Activated CD4-positive, alpha-beta T cell treated with anti-CD3 and anti-CD28 coated beads for 36 hours (primary cell): Measurements from ENCODE around the gene DDN. TPM values are rescaled to one million over a fixed set of nuclear protein-coding genes. Genes with fewer than 3 reads are reported as not detected.

Experiments used
- ATAC-seq: fragments of 200-7000 bp; cut with Tn5 transposase; one replicate; pipeline ENCODE4 v1.10.0; 2021; ENCODE audit warnings: mild to moderate bottlenecking, moderate library complexity
- CTCF ChIA-PET: fragments of 350-600 bp; sonication (Branson Sonifier 250); formaldehyde crosslinking; loops from one replicate; lab custom pipeline; 2021; ENCODE audit warnings: antibody characterized with exemption; lab: Charles Lee
- POLR2A ChIA-PET: fragments of 350-600 bp; sonication (Branson Sonifier 250); formaldehyde crosslinking; loops from one replicate; lab custom pipeline; 2021; ENCODE audit warnings: antibody characterized with exemption, inconsistent platforms; lab: Charles Lee
- DNase-seq: peaks from one replicate; pipeline ENCODE4 v3.0.0-alpha.2; 2020
- H3K27ac Mint-ChIP-seq: one replicate; pipeline ENCODE4 v1.8.0; 2021; ENCODE audit warnings: mixed read lengths
- H3K27me3 Mint-ChIP-seq: one replicate; pipeline ENCODE4 v1.8.0; 2021; ENCODE audit warnings: mixed read lengths
- H3K36me3 Mint-ChIP-seq: one replicate; pipeline ENCODE4 v1.8.0; 2021; ENCODE audit warnings: low read depth, mixed read lengths
- H3K4me1 Mint-ChIP-seq: one replicate; pipeline ENCODE4 v1.8.0; 2021; ENCODE audit warnings: mixed read lengths
- H3K4me3 Mint-ChIP-seq: one replicate; pipeline ENCODE4 v1.8.0; 2021; ENCODE audit warnings: mild to moderate bottlenecking, moderate library complexity, mixed read lengths
- H3K9me3 Mint-ChIP-seq: one replicate; pipeline ENCODE4 v1.8.0; 2021; ENCODE audit warnings: low read depth, mixed read lengths
- intact Hi-C, 2 experiments: fragments of 100-400 bp; cut with DNase I in 1 of 2; cut with micrococcal nuclease in 1 of 2; formaldehyde crosslinking; loops; one replicate each; pipeline versions ENCODE4 v1.14.2 to v1.15.1; 2022 to 2024; cut with DNase I, micrococcal nuclease
- total RNA-seq, 2 experiments: library from RNA; stranded (reverse); gene quantifications; one replicate each; pipeline ENCODE4 v1.2.3, GENCODE V29; 2021

Gene DDN
- total RNA-seq, 2 experiments from 2014 or later: 0.48 to 0.61 TPM

DNA sequence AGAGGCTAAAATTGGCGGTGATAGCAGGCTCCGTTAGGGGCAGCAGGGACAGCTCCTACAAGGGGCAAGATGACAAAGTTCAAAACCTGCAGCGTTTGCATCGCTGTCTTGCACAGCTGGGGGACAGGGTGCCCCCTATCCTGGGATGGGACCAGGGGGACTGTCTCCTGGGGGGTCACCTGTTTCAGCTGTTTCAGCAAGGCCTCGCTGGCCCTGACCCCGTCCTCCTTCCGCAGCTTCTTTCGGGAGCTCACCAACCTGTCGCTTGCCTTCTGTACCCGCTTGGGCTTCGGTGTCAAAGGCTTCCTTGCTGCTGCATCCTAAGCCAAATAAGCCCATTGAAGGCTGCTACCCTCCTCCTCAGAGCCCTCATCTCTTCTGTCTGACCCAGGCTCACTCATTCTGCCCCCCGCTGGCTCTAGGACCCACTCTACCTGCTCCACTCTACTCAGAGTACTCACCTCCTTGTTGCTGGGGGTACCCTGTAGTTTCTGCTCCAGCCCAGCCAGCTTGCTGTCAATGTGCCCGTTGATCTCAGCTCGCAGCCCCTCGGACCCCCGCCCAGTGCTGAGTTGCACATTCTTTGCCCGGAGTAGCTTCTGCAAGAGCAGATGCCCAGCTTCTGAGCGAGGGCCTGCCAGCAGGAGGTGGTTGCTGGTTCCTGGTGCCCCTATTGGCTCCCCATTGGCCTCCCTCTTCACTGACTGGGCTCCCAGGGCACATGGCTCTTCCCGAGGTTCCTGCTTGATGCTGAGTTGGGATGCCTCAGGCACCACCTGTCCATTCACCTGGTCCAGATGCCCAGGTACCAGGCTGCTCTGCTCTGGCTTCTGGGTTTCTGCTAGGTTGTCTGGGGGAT is 31.8 kb upstream of the DDN start:
- POLR2A ChIA-PET: interaction anchor here (0.6 kb wide), 1 partner anchor 181 kb away, joined by 3 read pairs; no protein-coding TSS in a partner anchor
- no peak for DNase-seq
- CTCF ChIA-PET: interaction anchor here (0.7 to 2.1 kb wide), 6 partner anchors 8 to 57 kb away, joined by 3 to 15 read pairs (median 4); partner anchors contain the start of gene PRKAG1
- ATAC-seq: no peak
- no peaks in the 10 kb centered on the region for H3K27me3 Mint-ChIP-seq
- H3K4me3 Mint-ChIP-seq: no peak overlapping the region
- peaks cover 37% of the 10 kb centered on the region for H3K36me3 Mint-ChIP-seq
- no peak overlapping the region for H3K27ac Mint-ChIP-seq
- intact Hi-C loops: no loop called here
- H3K4me1 Mint-ChIP-seq: no peaks in the 10 kb centered on the region
- H3K9me3 Mint-ChIP-seq: no peaks in the 10 kb centered on the region

DNA sequence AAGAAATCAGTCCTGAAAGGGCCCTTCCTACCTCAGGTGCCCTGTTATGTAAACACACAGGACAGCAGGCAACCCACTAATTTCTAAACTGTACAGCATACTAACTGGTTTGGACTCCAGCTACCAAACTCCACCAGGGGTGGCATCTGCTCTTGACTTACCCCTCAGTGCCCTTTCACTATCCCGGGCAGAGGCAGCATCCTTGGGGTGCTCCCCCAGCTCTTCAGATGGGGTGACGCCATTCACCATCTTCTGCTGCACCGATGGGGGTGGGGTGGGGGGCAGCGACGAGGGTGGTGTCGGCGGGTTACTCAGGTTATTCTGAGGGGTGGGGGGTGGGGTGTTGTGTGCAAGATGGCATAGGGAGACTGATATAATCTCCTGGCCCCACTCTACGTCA is 30.9 kb upstream of the DDN start:
- DNase-seq: no peak
- Mint-ChIP-seq H3K27me3 (no peaks in the 10 kb centered on the region), H3K27ac (peak overlapping the region; percentile 10), H3K9me3 (no peaks in the 10 kb centered on the region), H3K4me1 (no peaks in the 10 kb centered on the region), H3K36me3 (peaks cover 40% of the 10 kb centered on the region), H3K4me3 (no peak overlapping the region)
- POLR2A ChIA-PET: interaction anchor here (1.0 kb wide), 1 partner anchor 42 kb away, joined by 3 read pairs; no protein-coding TSS in a partner anchor
- CTCF ChIA-PET: interaction anchor here (0.6 to 2.1 kb wide), 7 partner anchors 9 to 68 kb away, joined by 3 to 15 read pairs (median 4); no protein-coding TSS in a partner anchor
- intact Hi-C loops: no loop called here
- no peak for ATAC-seq

GRCh38 chr12:49028666-49029275 is 29.6 kb upstream of the DDN start:
- intact Hi-C loops: no loop called here
- no peaks in the 10 kb centered on the region for H3K9me3 Mint-ChIP-seq
- no peak for ATAC-seq
- ChIA-PET CTCF (interaction anchor here (0.6 to 2.1 kb wide), 5 partner anchors 11 to 41 kb away, joined by 3 to 15 read pairs (median 8); no protein-coding TSS in a partner anchor), POLR2A (no interaction called here)
- H3K27me3 Mint-ChIP-seq: no peaks in the 10 kb centered on the region
- peaks cover 43% of the 10 kb centered on the region for H3K36me3 Mint-ChIP-seq
- no peaks in the 10 kb centered on the region for H3K4me1 Mint-ChIP-seq
- H3K4me3 Mint-ChIP-seq: no peak overlapping the region
- DNase-seq: no peak
- no peak overlapping the region for H3K27ac Mint-ChIP-seq

- ChIA-PET POLR2A (no interaction called here), CTCF (interaction anchor here (0.6 to 1.5 kb wide), 3 partner anchors 10 to 72 kb away, joined by 3 to 8 read pairs (median 5); no protein-coding TSS in a partner anchor)
- ATAC-seq (no peak), DNase-seq (no peak)
- intact Hi-C loops: no loop called here
- H3K9me3 Mint-ChIP-seq: no peaks in the 10 kb centered on the region
- H3K27me3 Mint-ChIP-seq: no peaks in the 10 kb centered on the region
- H3K36me3 Mint-ChIP-seq: peaks cover 45% of the 10 kb centered on the region
- no peak overlapping the region for H3K4me3 Mint-ChIP-seq
- H3K4me1 Mint-ChIP-seq: no peaks in the 10 kb centered on the region
- H3K27ac Mint-ChIP-seq: no peak overlapping the region
Measured at GRCh38 chr12:49027846-49028555, 28.8 kb upstream of the DDN start.

DNA sequence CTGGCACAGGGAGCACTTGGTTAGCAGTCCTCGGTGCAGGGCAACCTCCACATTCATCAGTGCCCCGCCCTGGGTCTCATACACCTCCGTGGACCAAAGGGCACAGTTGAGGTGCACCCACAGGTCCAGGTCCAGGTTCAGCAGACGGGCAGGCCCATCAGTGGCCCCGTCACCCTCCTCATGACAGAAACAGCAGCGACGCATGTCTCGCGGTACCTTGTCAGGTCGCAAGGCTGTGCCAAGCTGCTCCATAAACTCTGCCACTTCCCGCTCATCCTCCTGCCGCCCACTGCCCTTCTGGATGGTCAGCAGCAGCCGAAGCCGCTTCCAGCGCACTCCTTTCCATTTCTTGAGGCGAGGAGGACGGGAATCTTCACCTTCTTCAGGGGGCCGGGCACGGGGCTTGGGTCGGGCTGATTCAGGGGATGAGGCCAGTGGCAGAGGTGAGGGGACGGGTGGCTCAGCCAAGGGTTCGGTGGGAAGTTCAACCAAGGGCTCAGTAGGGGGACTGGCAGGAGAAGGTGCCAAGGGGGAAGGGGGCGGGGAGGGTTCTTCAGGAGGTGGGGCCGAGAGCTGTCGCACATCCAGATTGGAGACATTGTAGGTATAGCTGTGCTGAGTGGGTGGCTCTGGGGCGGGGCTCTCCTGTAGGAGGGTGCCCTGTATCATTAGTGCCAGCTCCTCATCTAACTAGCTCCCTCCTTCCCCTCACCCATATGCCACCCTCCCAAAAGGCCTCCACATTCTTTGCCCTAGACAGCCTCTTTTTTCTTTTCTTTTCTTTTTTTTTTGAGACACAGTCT is 27.7 kb upstream of the DDN start:
- CTCF ChIA-PET: interaction anchor here (1.5 kb wide), 1 partner anchor 39 kb away, joined by 8 read pairs; no protein-coding TSS in a partner anchor
- Mint-ChIP-seq H3K4me3 (no peak overlapping the region), H3K27ac (no peak overlapping the region), H3K27me3 (no peaks in the 10 kb centered on the region), H3K9me3 (no peaks in the 10 kb centered on the region), H3K36me3 (peaks cover 48% of the 10 kb centered on the region), H3K4me1 (no peaks in the 10 kb centered on the region)
- ATAC-seq (no peak), DNase-seq (no peak)
- intact Hi-C loops: no loop called here
- POLR2A ChIA-PET: no interaction called here

- no peak for ATAC-seq
- no peaks in the 10 kb centered on the region for H3K9me3 Mint-ChIP-seq
- no peak overlapping the region for H3K4me3 Mint-ChIP-seq
- DNase-seq: no peak
- H3K4me1 Mint-ChIP-seq: no peaks in the 10 kb centered on the region
- peaks cover 50% of the 10 kb centered on the region for H3K36me3 Mint-ChIP-seq
- POLR2A ChIA-PET: no interaction called here
- H3K27ac Mint-ChIP-seq: peak overlapping the region; percentile 34
- H3K27me3 Mint-ChIP-seq: no peaks in the 10 kb centered on the region
- CTCF ChIA-PET: interaction anchor here (0.5 to 1.4 kb wide), 6 partner anchors 13 to 82 kb away, joined by 3 read pairs; no protein-coding TSS in a partner anchor
- intact Hi-C loops: no loop called here
Measured at GRCh38 chr12:49026101-49026500, 26.9 kb upstream of the DDN start.

DNA sequence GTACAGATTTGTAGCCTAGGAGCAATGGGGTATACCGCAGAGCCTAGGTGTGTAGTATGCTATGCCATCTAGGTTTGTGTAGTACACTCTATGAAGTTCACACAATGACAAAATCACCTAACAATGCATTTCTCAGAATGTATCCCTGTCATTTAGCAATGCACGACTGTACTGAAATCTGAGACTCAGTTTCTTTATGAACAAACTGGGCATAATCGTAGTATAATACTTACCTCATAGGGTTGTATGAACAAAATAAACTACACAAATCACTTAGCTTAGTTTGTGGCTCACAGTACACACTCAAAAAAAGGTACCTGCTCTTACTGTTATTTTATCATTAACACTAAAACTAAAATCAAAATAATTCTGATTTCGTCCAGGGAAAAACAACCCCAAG is 26.3 kb upstream of the DDN start:
- DNase-seq: no peak
- peak; percentile 51 for ATAC-seq
- Mint-ChIP-seq H3K4me1 (no peaks in the 10 kb centered on the region), H3K4me3 (no peak overlapping the region), H3K27ac (peak overlapping the region; percentile 34), H3K9me3 (no peaks in the 10 kb centered on the region), H3K36me3 (peaks cover 55% of the 10 kb centered on the region), H3K27me3 (no peaks in the 10 kb centered on the region)
- ChIA-PET CTCF (interaction anchor here (0.5 to 1.5 kb wide), 7 partner anchors 14 to 172 kb away, joined by 3 to 4 read pairs (median 3); no protein-coding TSS in a partner anchor), POLR2A (no interaction called here)
- intact Hi-C loops: no loop called here

DNA sequence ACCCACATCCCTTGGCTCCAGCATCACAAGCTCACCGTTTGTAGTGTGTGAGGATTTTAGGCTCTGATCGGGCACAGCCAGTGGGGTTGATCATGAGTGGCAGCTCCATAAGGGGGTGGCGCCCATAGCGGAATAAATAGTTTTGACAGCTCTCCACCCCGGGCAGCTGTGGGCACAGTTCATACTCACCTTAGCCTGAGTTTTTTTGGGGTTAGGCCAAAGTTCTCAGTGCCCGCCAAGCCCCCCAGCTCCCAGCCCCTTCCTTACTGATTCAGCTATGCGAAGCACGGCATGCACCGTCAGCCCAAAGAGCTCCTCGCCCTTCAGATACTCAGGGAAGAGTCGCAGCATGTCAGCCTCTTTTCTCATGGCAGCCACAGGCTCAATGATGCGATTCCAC is 25.4 kb upstream of the DDN start:
- Mint-ChIP-seq H3K27me3 (no peaks in the 10 kb centered on the region), H3K4me1 (peaks cover 4% of the 10 kb centered on the region), H3K4me3 (no peak overlapping the region), H3K9me3 (no peaks in the 10 kb centered on the region), H3K27ac (no peak overlapping the region), H3K36me3 (peaks cover 53% of the 10 kb centered on the region)
- POLR2A ChIA-PET: interaction anchor here (0.7 kb wide), 1 partner anchor 1139 kb away, joined by 3 read pairs; no protein-coding TSS in a partner anchor
- no peak for DNase-seq
- no peak for ATAC-seq
- intact Hi-C loops: no loop called here
- CTCF ChIA-PET: interaction anchor here (0.5 to 1.5 kb wide), 4 partner anchors 13 to 1794 kb away, joined by 3 read pairs; no protein-coding TSS in a partner anchor

- ATAC-seq (no peak), DNase-seq (no peak)
- CTCF ChIA-PET: interaction anchor here (0.7 to 1.7 kb wide), 3 partner anchors 22 to 406 kb away, joined by 3 to 5 read pairs (median 4); no protein-coding TSS in a partner anchor
- no peak overlapping the region for H3K4me3 Mint-ChIP-seq
- peaks cover 10% of the 10 kb centered on the region for H3K4me1 Mint-ChIP-seq
- H3K9me3 Mint-ChIP-seq: no peaks in the 10 kb centered on the region
- POLR2A ChIA-PET: no interaction called here
- no peaks in the 10 kb centered on the region for H3K27me3 Mint-ChIP-seq
- H3K27ac Mint-ChIP-seq: no peak overlapping the region
- H3K36me3 Mint-ChIP-seq: peaks cover 50% of the 10 kb centered on the region
- intact Hi-C loops: no loop called here
Measured at GRCh38 chr12:49023812-49024211, 24.6 kb upstream of the DDN start.

DNA sequence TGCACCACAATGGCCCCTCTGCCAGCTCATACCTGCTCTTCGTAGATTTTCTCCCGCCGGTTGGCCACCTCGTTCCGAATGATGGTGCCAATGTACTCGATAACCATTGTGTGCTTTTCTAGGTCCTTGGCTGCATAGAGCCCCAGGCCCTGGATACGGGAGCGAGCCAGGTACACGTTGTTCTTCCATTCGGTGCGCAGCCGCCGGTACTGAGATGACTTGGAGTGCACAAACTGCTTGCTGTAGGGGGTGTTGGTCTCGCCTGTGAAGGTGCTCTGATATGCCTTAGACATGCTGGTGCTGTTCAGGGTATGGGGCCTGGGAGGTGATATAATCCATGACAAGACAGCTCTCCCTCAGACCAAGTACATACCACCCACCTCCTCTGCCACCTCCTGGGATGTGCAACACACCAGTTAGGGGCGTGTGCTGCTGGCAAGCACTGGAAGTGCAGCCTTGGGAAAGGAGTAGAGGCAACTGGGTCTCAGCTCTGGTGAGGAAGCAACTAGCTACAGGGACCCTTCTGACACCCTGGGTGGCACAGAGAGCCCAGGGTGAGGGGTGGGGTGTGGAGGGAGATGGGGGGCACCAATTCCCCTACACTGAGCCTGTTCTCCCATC is 23.5 kb upstream of the DDN start:
- ChIA-PET POLR2A (no interaction called here), CTCF (interaction anchor here (0.6 to 2.1 kb wide), 8 partner anchors 7 to 404 kb away, joined by 3 to 6 read pairs (median 4); partner anchors contain the start of gene RHEBL1)
- Mint-ChIP-seq H3K27me3 (no peaks in the 10 kb centered on the region), H3K36me3 (peaks cover 45% of the 10 kb centered on the region), H3K4me1 (peaks cover 14% of the 10 kb centered on the region), H3K27ac (no peak overlapping the region), H3K9me3 (no peaks in the 10 kb centered on the region), H3K4me3 (no peak overlapping the region)
- DNase-seq (no peak), ATAC-seq (no peak)
- intact Hi-C loops: no loop called here
